ENCODE measurements around the gene ABCC6.
"Not testable (repeated sequence)": the region's sequence is repeated elsewhere in the genome, so short reads cannot be mapped to it uniquely, and the experiment has no call there.

The ABCC6 gene

DNA sequence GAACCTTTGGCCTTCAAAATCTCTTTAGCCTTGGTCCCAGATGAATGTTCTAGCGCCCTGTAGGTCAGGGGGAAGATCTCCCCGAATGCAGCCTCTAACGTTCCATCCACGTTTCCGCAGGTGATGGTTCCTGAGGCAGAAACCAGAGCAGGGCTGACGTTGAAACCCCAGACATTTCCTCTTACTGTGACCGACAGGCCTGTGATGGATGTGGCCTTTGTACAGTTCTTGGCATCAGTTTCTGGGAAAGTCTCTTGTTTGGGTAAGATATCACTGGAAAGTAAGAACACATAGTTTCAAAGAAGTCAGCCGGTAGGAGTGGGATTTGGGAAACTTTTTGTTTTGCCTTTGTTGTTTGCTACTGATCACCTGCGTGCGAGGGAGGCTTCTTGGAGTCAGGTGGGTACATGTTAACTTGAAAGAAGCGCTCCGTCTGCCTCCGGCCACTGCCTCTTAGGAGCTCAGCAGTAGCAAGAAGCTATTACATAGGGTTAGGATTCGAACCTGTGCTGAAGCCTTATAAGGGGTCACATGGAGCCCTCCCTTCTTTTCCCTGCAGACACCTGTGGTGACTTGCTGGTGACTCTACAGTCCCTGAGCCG, 39.8 kb upstream of the ABCC6 start:
- not testable (repeated sequence) for H3K9ac ChIP-seq (ENCODE audit: low read length); H3K27me3 ChIP-seq (ENCODE audit: low read length); H3K9me3 ChIP-seq (ENCODE audit: insufficient read depth, low read length); H3K36me3 ChIP-seq (ENCODE audit: low read length); H3K27ac ChIP-seq (ENCODE audit: low read depth, low read length); H3F3A ChIP-seq (ENCODE audit: insufficient read depth); H4K20me1 ChIP-seq (ENCODE audit: low read depth, low read length); H3K4me2 ChIP-seq (ENCODE audit: low read depth, low read length, poor library complexity, severe bottlenecking); H3K9me2 ChIP-seq (replicated peaks; ENCODE audit: insufficient read depth, low read length); H3K4me3 ChIP-seq (ENCODE audit: insufficient read depth, low read length, poor library complexity, severe bottlenecking); H2AFZ ChIP-seq (ENCODE audit: low read depth, low read length, severe bottlenecking); H3K79me2 ChIP-seq (ENCODE audit: insufficient read depth, low read length)

- H3K36me3 ChIP-seq (ENCODE audit: low read length); H3K4me3 ChIP-seq (ENCODE audit: insufficient read depth, low read length, poor library complexity, severe bottlenecking); H3F3A ChIP-seq (ENCODE audit: insufficient read depth); H3K27me3 ChIP-seq (ENCODE audit: low read length); H3K79me2 ChIP-seq (ENCODE audit: insufficient read depth, low read length); H3K9me3 ChIP-seq (ENCODE audit: insufficient read depth, low read length); H3K9me2 ChIP-seq (replicated peaks; ENCODE audit: insufficient read depth, low read length); H4K20me1 ChIP-seq (ENCODE audit: low read depth, low read length); H2AFZ ChIP-seq (ENCODE audit: low read depth, low read length, severe bottlenecking); H3K27ac ChIP-seq (ENCODE audit: low read depth, low read length); H3K4me2 ChIP-seq (ENCODE audit: low read depth, low read length, poor library complexity, severe bottlenecking); H3K9ac ChIP-seq (ENCODE audit: low read length): not testable (repeated sequence)
Observed at GRCh38 chr16:16259971-16260370, 36.7 kb upstream of the ABCC6 start.

DNA sequence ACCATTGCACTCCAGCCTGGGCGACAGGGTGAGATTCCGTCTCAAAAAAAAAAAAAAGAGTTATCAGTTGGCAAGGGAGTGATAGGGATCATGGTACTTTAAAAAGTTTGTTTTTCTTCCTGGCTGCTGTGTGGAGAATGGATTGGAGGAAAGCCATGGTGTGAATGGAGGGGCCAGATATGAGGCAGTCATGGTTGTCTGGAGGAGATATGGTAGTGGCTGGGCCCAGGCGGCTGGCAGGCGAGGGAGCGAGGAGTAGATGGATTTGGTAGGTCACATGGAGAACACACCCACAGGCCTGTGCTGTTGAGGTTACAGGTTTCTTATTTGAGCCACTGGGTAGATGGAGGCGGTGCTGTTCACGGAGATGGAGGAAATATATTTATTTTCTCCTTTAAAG, 35.5 kb upstream of the ABCC6 start:
- H3K9ac ChIP-seq (ENCODE audit: low read length) = not testable (repeated sequence)

DNA sequence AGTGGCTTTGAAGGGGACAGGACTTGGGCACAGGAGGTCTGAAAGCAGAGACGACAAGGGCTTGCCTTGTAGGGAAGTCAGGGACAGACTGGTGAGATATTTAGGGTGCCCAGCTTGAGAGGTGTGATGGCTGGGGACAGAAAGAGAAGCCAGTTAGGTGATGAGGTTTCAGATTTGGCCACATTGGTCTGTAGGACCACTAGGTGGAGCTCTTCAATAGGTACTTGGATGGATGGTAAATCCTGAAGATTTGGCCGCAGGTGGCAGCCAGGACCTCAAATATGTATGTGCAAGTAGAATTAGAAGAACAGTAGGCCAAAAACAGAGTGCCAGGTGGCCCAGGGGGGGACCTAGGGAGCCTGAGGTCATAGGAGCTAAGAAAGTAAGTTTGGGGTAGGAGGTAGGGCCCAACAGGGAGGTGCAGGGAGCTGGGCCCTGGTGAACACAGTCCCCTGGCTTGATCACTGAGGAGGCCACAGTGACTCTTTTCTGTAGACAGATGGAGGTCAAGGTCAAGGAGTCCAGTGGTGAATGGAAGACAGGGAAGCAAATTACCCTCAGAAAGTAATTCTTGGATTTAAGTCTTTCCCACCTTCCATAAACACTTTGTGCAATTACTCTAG, 34.1 kb upstream of the ABCC6 start:
- not testable (repeated sequence) for H3F3A ChIP-seq (ENCODE audit: insufficient read depth); H3K4me2 ChIP-seq (ENCODE audit: low read depth, low read length, poor library complexity, severe bottlenecking); H3K36me3 ChIP-seq (ENCODE audit: low read length); H3K9me3 ChIP-seq (ENCODE audit: insufficient read depth, low read length); H3K9ac ChIP-seq (ENCODE audit: low read length); H2AFZ ChIP-seq (ENCODE audit: low read depth, low read length, severe bottlenecking); H3K27me3 ChIP-seq (ENCODE audit: low read length); H3K9me2 ChIP-seq (replicated peaks; ENCODE audit: insufficient read depth, low read length); H3K79me2 ChIP-seq (ENCODE audit: insufficient read depth, low read length); H3K27ac ChIP-seq (ENCODE audit: low read depth, low read length); H3K4me3 ChIP-seq (ENCODE audit: insufficient read depth, low read length, poor library complexity, severe bottlenecking); H4K20me1 ChIP-seq (ENCODE audit: low read depth, low read length)

More for the DNA sequence above, 35.5 kb upstream of the ABCC6 start:
- not testable (repeated sequence) for H3K9me2 ChIP-seq (replicated peaks; ENCODE audit: insufficient read depth, low read length); H3K9me3 ChIP-seq (ENCODE audit: insufficient read depth, low read length); H3K4me2 ChIP-seq (ENCODE audit: low read depth, low read length, poor library complexity, severe bottlenecking); H3K4me3 ChIP-seq (ENCODE audit: insufficient read depth, low read length, poor library complexity, severe bottlenecking); H4K20me1 ChIP-seq (ENCODE audit: low read depth, low read length); H3K27ac ChIP-seq (ENCODE audit: low read depth, low read length); H3F3A ChIP-seq (ENCODE audit: insufficient read depth); H2AFZ ChIP-seq (ENCODE audit: low read depth, low read length, severe bottlenecking); H3K79me2 ChIP-seq (ENCODE audit: insufficient read depth, low read length); H3K27me3 ChIP-seq (ENCODE audit: low read length); H3K36me3 ChIP-seq (ENCODE audit: low read length)

GRCh38 chr16:16252377-16252776, 29.1 kb upstream of the ABCC6 start:
- H3K27ac ChIP-seq (ENCODE audit: low read depth, low read length); H3K27me3 ChIP-seq (ENCODE audit: low read length); H2AFZ ChIP-seq (ENCODE audit: low read depth, low read length, severe bottlenecking); H3F3A ChIP-seq (ENCODE audit: insufficient read depth); H3K9ac ChIP-seq (ENCODE audit: low read length); H3K9me2 ChIP-seq (replicated peaks; ENCODE audit: insufficient read depth, low read length); H3K4me3 ChIP-seq (ENCODE audit: insufficient read depth, low read length, poor library complexity, severe bottlenecking); H3K9me3 ChIP-seq (ENCODE audit: insufficient read depth, low read length); H3K36me3 ChIP-seq (ENCODE audit: low read length); H3K4me2 ChIP-seq (ENCODE audit: low read depth, low read length, poor library complexity, severe bottlenecking); H3K79me2 ChIP-seq (ENCODE audit: insufficient read depth, low read length); H4K20me1 ChIP-seq (ENCODE audit: low read depth, low read length): not testable (repeated sequence)

DNA sequence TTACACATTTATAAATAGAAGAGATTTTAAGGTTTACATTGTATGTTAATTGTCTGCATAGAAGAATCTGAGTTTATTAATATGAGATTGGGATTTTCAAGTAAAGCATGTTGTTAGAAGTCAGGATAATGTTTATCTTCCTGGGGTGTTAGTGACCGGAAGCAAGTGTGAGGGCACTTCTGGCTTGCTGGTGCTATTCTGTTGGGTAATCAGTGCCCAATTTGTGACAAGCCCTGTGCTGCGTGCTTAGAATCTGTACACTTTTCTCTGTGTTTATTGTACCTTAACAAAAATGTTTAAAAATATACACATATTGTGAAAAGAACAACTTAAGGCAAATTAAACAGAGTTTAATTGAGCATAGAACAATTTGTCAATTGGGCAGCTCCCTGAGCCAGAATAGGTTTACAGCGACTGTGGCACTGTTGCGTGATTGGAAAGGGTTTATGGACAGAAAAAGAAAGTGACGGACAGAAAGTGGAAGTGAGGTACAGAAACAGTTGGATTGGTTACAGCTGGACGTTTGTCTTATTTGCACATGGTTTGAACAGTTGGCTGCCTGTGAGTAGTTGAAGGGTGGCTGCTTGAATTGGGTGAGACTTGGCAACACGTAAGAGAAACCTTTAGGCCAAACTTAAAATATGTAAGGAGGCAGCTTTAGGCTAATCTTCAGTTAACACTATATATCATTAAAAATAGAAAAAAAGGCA, 26.5 kb upstream of the ABCC6 start:
- not testable (repeated sequence) for H2AFZ ChIP-seq (ENCODE audit: low read depth, low read length, severe bottlenecking); H3K4me2 ChIP-seq (ENCODE audit: low read depth, low read length, poor library complexity, severe bottlenecking); H3K36me3 ChIP-seq (ENCODE audit: low read length); H3K9me2 ChIP-seq (replicated peaks; ENCODE audit: insufficient read depth, low read length); H3K27me3 ChIP-seq (ENCODE audit: low read length); H4K20me1 ChIP-seq (ENCODE audit: low read depth, low read length); H3K4me3 ChIP-seq (ENCODE audit: insufficient read depth, low read length, poor library complexity, severe bottlenecking); H3K79me2 ChIP-seq (ENCODE audit: insufficient read depth, low read length); H3K9me3 ChIP-seq (ENCODE audit: insufficient read depth, low read length); H3K9ac ChIP-seq (ENCODE audit: low read length); H3K27ac ChIP-seq (ENCODE audit: low read depth, low read length); H3F3A ChIP-seq (ENCODE audit: insufficient read depth)

DNA sequence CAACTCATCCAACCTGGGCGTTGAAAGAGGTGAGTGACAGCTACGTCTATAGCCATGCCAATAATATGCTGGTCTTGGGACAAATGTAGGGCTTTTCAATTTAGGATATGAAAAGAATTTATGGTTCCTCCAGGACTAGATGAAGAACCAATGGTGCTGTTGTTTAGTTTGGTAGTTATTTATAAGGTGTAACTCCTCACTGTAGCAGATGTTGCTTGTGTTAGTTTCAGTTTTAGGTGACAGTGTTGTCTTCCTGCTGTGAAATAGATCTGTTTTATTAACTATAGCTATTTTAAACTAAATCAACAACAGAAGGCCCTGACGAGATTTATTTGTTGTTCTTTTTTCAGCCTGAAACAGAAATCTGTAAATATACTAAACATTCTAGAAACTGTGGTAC, 24.1 kb upstream of the ABCC6 start:
- H4K20me1 ChIP-seq (ENCODE audit: low read depth, low read length); H3K27ac ChIP-seq (ENCODE audit: low read depth, low read length); H3K9me3 ChIP-seq (ENCODE audit: insufficient read depth, low read length); H3K9me2 ChIP-seq (replicated peaks; ENCODE audit: insufficient read depth, low read length); H3K79me2 ChIP-seq (ENCODE audit: insufficient read depth, low read length); H3K9ac ChIP-seq (ENCODE audit: low read length); H3F3A ChIP-seq (ENCODE audit: insufficient read depth); H3K36me3 ChIP-seq (ENCODE audit: low read length); H2AFZ ChIP-seq (ENCODE audit: low read depth, low read length, severe bottlenecking); H3K4me3 ChIP-seq (ENCODE audit: insufficient read depth, low read length, poor library complexity, severe bottlenecking); H3K27me3 ChIP-seq (ENCODE audit: low read length); H3K4me2 ChIP-seq (ENCODE audit: low read depth, low read length, poor library complexity, severe bottlenecking): not testable (repeated sequence)

DNA sequence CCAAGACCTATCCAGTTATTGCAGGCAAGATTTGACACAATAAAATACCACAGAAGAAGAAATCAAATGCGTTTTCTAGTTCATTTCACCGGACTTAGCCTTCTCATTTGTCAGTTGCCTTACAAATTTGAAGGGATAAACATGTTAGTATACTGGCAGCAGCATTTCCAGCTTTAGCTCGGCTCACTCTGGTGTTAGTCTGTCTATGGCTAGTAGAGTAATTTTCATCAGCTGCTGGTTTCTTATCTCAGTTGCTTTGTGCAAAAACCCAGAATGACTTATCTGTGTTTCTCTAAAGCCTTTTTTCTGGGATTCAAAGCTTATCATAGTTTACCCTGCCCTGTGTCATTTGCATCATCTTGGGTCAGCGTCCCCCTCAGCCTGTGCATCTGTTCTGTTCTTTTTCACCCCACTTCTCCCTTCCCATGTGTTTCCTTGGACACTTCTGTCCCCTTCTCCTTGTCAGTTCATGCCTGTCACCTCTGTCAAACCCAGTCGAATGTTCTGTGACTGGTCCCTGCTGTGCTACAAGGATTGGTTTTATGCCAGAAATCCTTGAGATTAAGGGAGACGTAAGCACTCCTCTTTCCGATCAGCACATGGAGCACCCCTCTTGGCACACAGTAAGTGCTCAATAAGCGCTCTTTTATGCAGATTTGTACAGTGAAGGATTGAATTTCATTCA, 23.4 kb upstream of the ABCC6 start:
- H3K27ac ChIP-seq (ENCODE audit: low read depth, low read length); H3K9me3 ChIP-seq (ENCODE audit: insufficient read depth, low read length); H3K27me3 ChIP-seq (ENCODE audit: low read length); H3K4me2 ChIP-seq (ENCODE audit: low read depth, low read length, poor library complexity, severe bottlenecking); H3K9ac ChIP-seq (ENCODE audit: low read length); H3K36me3 ChIP-seq (ENCODE audit: low read length); H3K4me3 ChIP-seq (ENCODE audit: insufficient read depth, low read length, poor library complexity, severe bottlenecking); H3K79me2 ChIP-seq (ENCODE audit: insufficient read depth, low read length); H3F3A ChIP-seq (ENCODE audit: insufficient read depth); H3K9me2 ChIP-seq (replicated peaks; ENCODE audit: insufficient read depth, low read length); H2AFZ ChIP-seq (ENCODE audit: low read depth, low read length, severe bottlenecking); H4K20me1 ChIP-seq (ENCODE audit: low read depth, low read length): not testable (repeated sequence)
